ENCODE measurements around the gene DND1.
A peak's percentile ranks its signal among the peaks of the same experiment; 100 is the strongest.
"Not testable (repeated sequence)": the region's sequence is repeated elsewhere in the genome, so short reads cannot be mapped to it uniquely, and the experiment has no call there.

The DND1 gene

DNA sequence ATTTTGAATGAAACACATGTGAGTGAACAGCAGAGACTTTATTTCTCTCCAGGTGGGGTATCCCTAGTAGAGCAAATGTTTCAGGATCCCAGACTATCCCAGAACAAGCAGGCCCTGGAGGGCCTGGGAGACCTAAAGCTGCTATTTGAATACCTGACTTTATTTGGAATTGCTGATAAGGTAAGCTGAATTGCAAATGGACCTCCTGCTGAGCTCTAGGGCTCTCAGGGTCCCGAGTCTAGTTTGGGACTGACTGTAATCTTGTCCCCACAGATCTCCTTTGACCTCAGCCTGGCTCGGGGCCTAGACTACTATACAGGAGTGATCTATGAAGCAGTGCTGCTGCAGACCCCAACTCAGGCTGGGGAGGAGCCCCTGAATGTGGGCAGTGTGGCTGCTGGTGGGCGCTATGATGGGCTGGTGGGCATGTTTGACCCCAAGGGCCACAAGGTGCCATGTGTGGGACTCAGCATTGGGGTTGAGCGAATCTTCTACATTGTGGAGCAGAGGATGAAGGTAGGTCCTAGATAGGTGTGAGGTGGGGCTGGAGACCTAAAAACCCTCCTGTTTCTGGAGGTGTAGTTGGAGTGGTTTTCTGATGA is 23.6 kb upstream of the DND1 start:
- Histone ChIP-seq H3K4me3 (ENCODE audit: low read depth, low read length) (no peak overlapping the region), H3K36me3 (ENCODE audit: control insufficient read depth, insufficient read depth, low read length) (peaks cover 37% of the 10 kb centered on the region), H3K9me3 (ENCODE audit: control insufficient read depth, insufficient read depth, low read length) (no peaks in the 10 kb centered on the region), H3K4me1 (ENCODE audit: control insufficient read depth, insufficient read depth, low read length) (peaks cover 7% of the 10 kb centered on the region), H3K9ac (ENCODE audit: low read depth, low read length) (no peak overlapping the region), H3K27me3 (ENCODE audit: control insufficient read depth, insufficient read depth, low read length) (no peaks in the 10 kb centered on the region)

DNA sequence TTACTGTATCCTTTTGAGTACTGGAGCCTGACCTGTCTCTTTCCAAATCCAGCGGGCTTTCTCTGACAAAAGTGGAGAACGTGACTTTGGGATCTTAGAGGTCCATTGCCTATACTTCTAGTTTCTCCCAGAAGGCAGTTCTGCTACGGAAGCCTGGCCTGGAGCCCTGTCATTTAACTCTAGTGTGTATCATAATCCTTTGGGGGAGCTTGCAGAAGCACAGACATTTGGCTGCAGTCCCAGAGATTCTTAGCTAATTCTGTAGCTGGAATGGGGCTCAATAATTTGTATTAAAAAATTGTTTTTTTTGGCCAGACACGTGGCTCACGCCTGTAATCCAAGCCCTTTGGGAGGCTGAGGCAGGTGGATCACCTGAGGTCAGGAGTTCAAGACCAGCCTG is 20.9 kb upstream of the DND1 start:
- no peak overlapping the region for H3K9ac ChIP-seq (ENCODE audit: low read depth, low read length)
- peaks cover 4% of the 10 kb centered on the region for H3K4me1 ChIP-seq (ENCODE audit: control insufficient read depth, insufficient read depth, low read length)
- peaks cover 37% of the 10 kb centered on the region for H3K36me3 ChIP-seq (ENCODE audit: control insufficient read depth, insufficient read depth, low read length)
- H3K27me3 ChIP-seq (ENCODE audit: control insufficient read depth, insufficient read depth, low read length), result no peaks in the 10 kb centered on the region
- H3K9me3 ChIP-seq (ENCODE audit: control insufficient read depth, insufficient read depth, low read length), result no peaks in the 10 kb centered on the region
- H3K4me3 ChIP-seq (ENCODE audit: low read depth, low read length), result no peak overlapping the region

DNA sequence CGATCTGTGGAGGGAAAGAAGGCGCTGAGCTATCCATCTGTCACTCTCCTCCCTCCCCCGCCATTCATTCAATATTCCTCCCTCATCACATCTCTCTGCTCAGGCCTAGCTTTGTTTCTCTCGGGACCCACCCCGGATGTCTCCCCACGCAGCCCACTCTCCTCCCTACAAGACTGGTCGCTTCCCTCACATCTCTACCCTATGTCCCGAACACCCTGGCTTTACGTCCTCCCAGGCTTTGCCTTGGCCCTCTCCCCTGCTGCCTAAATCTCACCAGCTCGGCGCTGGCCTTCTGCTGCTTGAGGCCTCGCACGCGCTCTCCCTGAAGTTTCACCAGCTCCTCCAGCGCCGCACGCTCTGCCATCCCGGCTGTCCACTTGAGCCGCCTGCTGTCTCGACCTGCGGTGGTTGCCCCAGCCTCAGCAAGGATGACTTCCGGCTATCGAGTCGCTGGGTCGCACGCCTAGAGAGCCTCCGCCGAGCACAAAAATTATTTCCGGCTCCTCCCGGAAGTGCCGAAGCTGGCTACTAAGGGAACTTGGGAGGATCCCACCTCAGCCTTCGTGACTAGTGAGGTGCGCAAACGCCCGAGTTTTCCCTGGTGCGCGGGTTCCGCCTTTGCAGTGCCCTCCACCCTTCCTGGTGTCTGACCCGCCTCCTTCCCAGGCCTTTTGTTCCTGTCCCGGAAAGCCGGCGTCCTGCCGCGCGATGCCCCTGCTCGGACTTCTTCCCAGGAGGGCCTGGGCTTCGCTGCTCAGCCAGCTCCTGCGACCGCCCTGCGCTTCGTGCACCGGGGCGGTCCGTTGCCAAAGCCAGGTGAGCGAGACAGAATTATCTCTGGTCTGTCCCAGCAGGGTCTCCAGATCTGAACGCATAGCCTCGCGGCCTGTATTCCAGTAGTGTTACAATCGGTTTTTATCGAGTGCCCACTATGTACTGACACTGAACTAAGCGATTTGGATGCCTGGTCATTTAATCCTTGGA is 17.9 kb upstream of the DND1 start, which contains the start of the genes HARS1 and HARS2:
TSS of gene HARS1 (minus strand) at position 430 of the 984 bp plus-strand sequence. CDS start at position 364, 66 bp downstream.
TSS of gene HARS2 (plus strand) at position 515 of the 984 bp plus-strand sequence. CDS start at position 709, 194 bp downstream.
- Histone ChIP-seq H3K36me3 (ENCODE audit: control insufficient read depth, insufficient read depth, low read length) (peaks cover 18% of the 10 kb centered on the region), H3K9ac (ENCODE audit: low read depth, low read length) (peak within 1 kb of the TSS; percentile 91), H3K9me3 (ENCODE audit: control insufficient read depth, insufficient read depth, low read length) (no peaks in the 10 kb centered on the region)

DNA sequence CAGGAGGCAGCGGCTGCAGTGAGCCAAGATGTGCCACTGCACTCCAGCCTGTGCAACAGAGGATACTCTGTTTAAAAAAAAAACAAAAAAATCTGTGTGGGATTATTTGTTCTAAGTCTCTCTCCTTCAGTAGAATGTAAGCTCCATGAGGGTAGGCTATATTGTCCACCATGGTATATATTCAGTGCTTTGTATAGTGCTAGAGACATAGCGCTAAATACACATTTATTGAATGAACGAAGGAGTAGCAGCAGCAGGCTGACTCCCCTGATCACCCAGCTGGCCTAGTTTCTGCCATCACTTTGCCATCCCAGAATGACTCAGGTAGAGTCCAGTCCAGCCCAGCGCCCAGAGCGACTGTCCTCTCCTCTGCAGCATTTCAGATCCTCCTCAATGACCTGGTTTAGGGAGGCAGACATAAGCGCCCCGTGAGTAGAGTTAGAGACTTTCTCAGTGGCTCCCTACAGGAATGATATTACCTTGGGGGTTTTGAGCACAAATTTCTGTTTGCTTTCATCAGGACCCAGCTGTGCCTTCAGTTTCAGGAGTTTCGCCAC is 17.1 kb upstream of the DND1 start:
- Histone ChIP-seq H3K36me3 (ENCODE audit: control insufficient read depth, insufficient read depth, low read length) (peaks cover 10% of the 10 kb centered on the region), H3K9me3 (ENCODE audit: control insufficient read depth, insufficient read depth, low read length) (no peaks in the 10 kb centered on the region), H3K27me3 (ENCODE audit: control insufficient read depth, insufficient read depth, low read length) (no peaks in the 10 kb centered on the region), H3K4me3 (ENCODE audit: low read depth, low read length) (peak overlapping the region; percentile 100), H3K4me1 (ENCODE audit: control insufficient read depth, insufficient read depth, low read length) (no peaks in the 10 kb centered on the region), H3K9ac (ENCODE audit: low read depth, low read length) (peak overlapping the region; percentile 91)

More for the DNA sequence above, 17.9 kb upstream of the DND1 start, which contains the start of the genes HARS1 and HARS2:
- Histone ChIP-seq H3K4me1 (ENCODE audit: control insufficient read depth, insufficient read depth, low read length) (no peaks in the 10 kb centered on the region), H3K27me3 (ENCODE audit: control insufficient read depth, insufficient read depth, low read length) (no peaks in the 10 kb centered on the region), H3K4me3 (ENCODE audit: low read depth, low read length) (peak within 1 kb of the TSS; percentile 100)

- Histone ChIP-seq H3K27me3 (ENCODE audit: control insufficient read depth, insufficient read depth, low read length) (no peaks in the 10 kb centered on the region), H3K9me3 (ENCODE audit: control insufficient read depth, insufficient read depth, low read length) (no peaks in the 10 kb centered on the region)
Observed at GRCh38 chr5:140678993-140679392, 5.6 kb upstream of the DND1 start.

DNA sequence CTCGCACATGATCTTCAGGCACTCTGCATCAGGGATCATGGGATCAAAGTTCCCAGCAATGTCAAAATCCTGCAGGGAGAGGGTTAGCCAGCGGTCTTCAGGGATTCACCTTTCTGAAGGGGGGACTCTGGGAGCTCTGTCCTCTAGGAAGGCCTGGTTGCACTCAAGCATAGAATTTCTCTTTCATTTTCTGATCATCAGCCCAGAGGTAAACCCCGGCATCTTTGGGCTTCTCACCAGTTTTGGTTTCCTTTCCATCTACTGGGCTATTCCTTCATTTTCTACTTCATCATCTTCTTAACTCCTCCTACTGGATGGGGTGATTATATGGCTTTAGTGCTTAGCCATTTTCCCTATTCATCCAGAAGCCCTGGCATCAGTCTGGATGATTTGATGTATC is 4.6 kb upstream of the DND1 start:
- no peaks in the 10 kb centered on the region for H3K27me3 ChIP-seq (ENCODE audit: control insufficient read depth, insufficient read depth, low read length)
- H3K9me3 ChIP-seq (ENCODE audit: control insufficient read depth, insufficient read depth, low read length), result no peaks in the 10 kb centered on the region
- no peak overlapping the region for H3K9ac ChIP-seq (ENCODE audit: low read depth, low read length)
- peaks cover 34% of the 10 kb centered on the region for H3K36me3 ChIP-seq (ENCODE audit: control insufficient read depth, insufficient read depth, low read length)
- H3K4me3 ChIP-seq (ENCODE audit: low read depth, low read length), result no peak overlapping the region
- no peaks in the 10 kb centered on the region for H3K4me1 ChIP-seq (ENCODE audit: control insufficient read depth, insufficient read depth, low read length)

More at GRCh38 chr5:140678993-140679392, 5.6 kb upstream of the DND1 start:
- H3K36me3 ChIP-seq (ENCODE audit: control insufficient read depth, insufficient read depth, low read length), result peaks cover 29% of the 10 kb centered on the region
- no peak overlapping the region for H3K4me3 ChIP-seq (ENCODE audit: low read depth, low read length)
- H3K4me1 ChIP-seq (ENCODE audit: control insufficient read depth, insufficient read depth, low read length), result no peaks in the 10 kb centered on the region
- no peak overlapping the region for H3K9ac ChIP-seq (ENCODE audit: low read depth, low read length)

DNA sequence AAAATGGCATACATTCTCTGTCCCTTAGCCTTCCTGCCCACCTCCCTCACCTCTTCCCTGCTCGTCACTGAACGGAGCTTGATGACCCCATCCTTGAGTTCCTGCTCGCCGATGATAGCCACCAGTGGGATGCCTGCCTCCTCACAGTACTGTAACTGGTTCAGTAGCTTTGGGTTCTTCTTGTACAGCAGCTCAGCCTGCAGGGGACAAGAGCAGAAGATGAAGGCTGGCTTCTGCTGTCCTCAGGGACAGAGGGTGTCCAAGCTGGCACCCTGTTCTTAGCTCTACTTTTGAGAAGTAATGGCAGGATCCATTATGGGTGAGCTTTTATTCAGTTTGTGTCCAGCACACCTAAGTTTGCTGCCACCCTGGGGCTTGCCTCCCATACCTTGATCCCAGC is 1.3 kb upstream of the DND1 start:
- H3K36me3 ChIP-seq (ENCODE audit: control insufficient read depth, insufficient read depth, low read length), result peaks cover 37% of the 10 kb centered on the region
- no peak overlapping the region for H3K4me3 ChIP-seq (ENCODE audit: low read depth, low read length)
- H3K4me1 ChIP-seq (ENCODE audit: control insufficient read depth, insufficient read depth, low read length), result peaks cover 4% of the 10 kb centered on the region
- no peaks in the 10 kb centered on the region for H3K9me3 ChIP-seq (ENCODE audit: control insufficient read depth, insufficient read depth, low read length)
- no peak overlapping the region for H3K9ac ChIP-seq (ENCODE audit: low read depth, low read length)
- H3K27me3 ChIP-seq (ENCODE audit: control insufficient read depth, insufficient read depth, low read length), result no peaks in the 10 kb centered on the region

- H3K36me3 ChIP-seq (ENCODE audit: control insufficient read depth, insufficient read depth, low read length), result peaks cover 42% of the 10 kb centered on the region
- no peak overlapping the region for H3K4me3 ChIP-seq (ENCODE audit: low read depth, low read length)
- no peak overlapping the region for H3K9ac ChIP-seq (ENCODE audit: low read depth, low read length)
- no peaks in the 10 kb centered on the region for H3K27me3 ChIP-seq (ENCODE audit: control insufficient read depth, insufficient read depth, low read length)
- no peaks in the 10 kb centered on the region for H3K9me3 ChIP-seq (ENCODE audit: control insufficient read depth, insufficient read depth, low read length)
- peaks cover 4% of the 10 kb centered on the region for H3K4me1 ChIP-seq (ENCODE audit: control insufficient read depth, insufficient read depth, low read length)
Observed at GRCh38 chr5:140674211-140674610, 835 bp upstream of the DND1 start.

- H3K36me3 ChIP-seq (ENCODE audit: control insufficient read depth, insufficient read depth, low read length), result peaks cover 54% of the 10 kb centered on the region
- H3K9me3 ChIP-seq (ENCODE audit: control insufficient read depth, insufficient read depth, low read length), result no peaks in the 10 kb centered on the region
- H3K4me1 ChIP-seq (ENCODE audit: control insufficient read depth, insufficient read depth, low read length), result peaks cover 4% of the 10 kb centered on the region
- peak overlapping the region; percentile 26 for H3K4me3 ChIP-seq (ENCODE audit: low read depth, low read length)
- peak overlapping the region; percentile 37 for H3K9ac ChIP-seq (ENCODE audit: low read depth, low read length)
- H3K27me3 ChIP-seq (ENCODE audit: control insufficient read depth, insufficient read depth, low read length), result no peaks in the 10 kb centered on the region
Observed at GRCh38 chr5:140672455-140673186, 755 bp downstream of the DND1 start.

GRCh38 chr5:140671472-140672125 is 1.8 kb downstream of the DND1 start:
- Histone ChIP-seq H3K9ac (ENCODE audit: low read depth, low read length) (no peak overlapping the region), H3K36me3 (ENCODE audit: control insufficient read depth, insufficient read depth, low read length) (peaks cover 52% of the 10 kb centered on the region), H3K9me3 (ENCODE audit: control insufficient read depth, insufficient read depth, low read length) (no peaks in the 10 kb centered on the region), H3K4me1 (ENCODE audit: control insufficient read depth, insufficient read depth, low read length) (peaks cover 4% of the 10 kb centered on the region), H3K27me3 (ENCODE audit: control insufficient read depth, insufficient read depth, low read length) (no peaks in the 10 kb centered on the region), H3K4me3 (ENCODE audit: low read depth, low read length) (no peak overlapping the region)

- peaks cover 47% of the 10 kb centered on the region for H3K36me3 ChIP-seq (ENCODE audit: control insufficient read depth, insufficient read depth, low read length)
- not testable (repeated sequence) for H3K27me3 ChIP-seq (ENCODE audit: control insufficient read depth, insufficient read depth, low read length); H3K9ac ChIP-seq (ENCODE audit: low read depth, low read length); H3K4me3 ChIP-seq (ENCODE audit: low read depth, low read length); H3K9me3 ChIP-seq (ENCODE audit: control insufficient read depth, insufficient read depth, low read length); H3K4me1 ChIP-seq (ENCODE audit: control insufficient read depth, insufficient read depth, low read length)
Observed at GRCh38 chr5:140671035-140671434, 2.3 kb downstream of the DND1 start.

Data from iPS-15b (cell line).